ENCODE data around the gene SLF2. TPM values are rescaled to one million over a fixed set of nuclear protein-coding genes. Genes with fewer than 3 reads are reported as not detected.

The SLF2 gene
- total RNA-seq, 1 experiment from 2014 or later: 13.6 TPM

Small RNA genes within 50 kb of the gene (microRNA-seq; reads per million reads assigned to microRNA genes)
- gene MIR608 (ENCODE audit: borderline number of aligned reads, borderline replicate concordance): not detected

Other genes starting within 250 kb of the SLF2 start
- gene PAX2, start 167.4 kb upstream of the SLF2 start, total RNA-seq (2021): not detected in 2 replicates
- 0.70 and 0.83 TPM in 2 replicates for gene SEMA4G, start 56.5 kb downstream of the SLF2 start, total RNA-seq (2021)
- gene MRPL43, start 74.5 kb downstream of the SLF2 start, total RNA-seq (2021): 41.0 and 45.7 TPM in 2 replicates
- 7.5 and 7.9 TPM in 2 replicates for gene TWNK, start 74.6 kb downstream of the SLF2 start, total RNA-seq (2021)
- 32.5 and 39.5 TPM in 2 replicates for gene LZTS2, start 86.8 kb downstream of the SLF2 start, total RNA-seq (2021)
- 2.3 and 2.8 TPM in 2 replicates for gene PDZD7, start 118.2 kb downstream of the SLF2 start, total RNA-seq (2021)
- gene SFXN3, start 118.3 kb downstream of the SLF2 start, total RNA-seq (2021): 30.6 and 35.2 TPM in 2 replicates
- gene KAZALD1, start 149.0 kb downstream of the SLF2 start, total RNA-seq (2021): 19.7 and 21.2 TPM in 2 replicates
- not detected in 2 replicates for gene TLX1, start 218.3 kb downstream of the SLF2 start, total RNA-seq (2021)

Measured in PC-9 (cell line).